GM12878 (cell line): ENCODE results near the gene CSNK1G1. TPM values are rescaled to one million over a fixed set of nuclear protein-coding genes. Genes with fewer than 3 reads are reported as not detected.

Source experiments
- BMI1 ChIP-seq: fragments of 450-650 bp; IDR thresholded peaks from 2 replicates; pipeline ENCODE4 v1.6.1; 2016; ENCODE audit warnings: mild to moderate bottlenecking, moderate library complexity, borderline replicate concordance
- CREB1 ChIP-seq: IDR thresholded peaks from 2 replicates; pipeline ENCODE4 v1.6.1; 2012; ENCODE audit warnings: low read depth, mild to moderate bottlenecking, inconsistent platforms
- CREM ChIP-seq: IDR thresholded peaks from 2 replicates; pipeline ENCODE4 v1.6.1; 2014; ENCODE audit warnings: antibody characterized with exemption, low read depth
- DPF2 ChIP-seq: fragments of 450-650 bp; IDR thresholded peaks from 2 replicates; pipeline ENCODE4 v1.6.1; 2017; ENCODE audit warnings: mild to moderate bottlenecking
- GATAD2B ChIP-seq: fragments of 450-650 bp; conservative IDR thresholded peaks from 2 replicates; pipeline ENCODE4 v1.6.1; 2017; ENCODE audit warnings: low read depth, mild to moderate bottlenecking, moderate library complexity
- HDGF ChIP-seq: fragments of 450-650 bp; IDR thresholded peaks from 2 replicates; pipeline ENCODE4 v1.6.1; 2016; ENCODE audit warnings: antibody characterized with exemption
- IKZF2 ChIP-seq, 2 experiments: fragments of 450-650 bp; IDR thresholded peaks; 2 replicates each; pipeline ENCODE4 v1.6.1; 2017; ENCODE audit warnings: mild to moderate bottlenecking in 2 of 2, moderate library complexity in 2 of 2
- MEF2A ChIP-seq: IDR thresholded peaks from 2 replicates; pipeline ENCODE4 v1.6.1; 2011; ENCODE audit warnings: low read depth, mild to moderate bottlenecking, low read length, moderate library complexity; ENCODE audit not compliant: insufficient read depth
- MYC ChIP-seq: IDR thresholded peaks from 2 replicates; pipeline ENCODE4 v1.6.1; 2011; ENCODE audit warnings: mild to moderate bottlenecking, low read length, moderate library complexity, inconsistent platforms; ENCODE audit not compliant: insufficient read depth, insufficient replicate concordance, insufficient read length, severe bottlenecking
- NFIC ChIP-seq: IDR thresholded peaks from 2 replicates; pipeline ENCODE4 v1.6.1; 2012; ENCODE audit warnings: low read depth, mild to moderate bottlenecking, inconsistent platforms, low read length, moderate library complexity
- NR2C2 ChIP-seq: IDR thresholded peaks from 2 replicates; pipeline ENCODE4 v1.6.1; 2011; ENCODE audit warnings: borderline replicate concordance, low read depth; ENCODE audit not compliant: control insufficient read depth, insufficient read length
- POLR2A ChIP-seq: IDR thresholded peaks from 2 replicates; pipeline ENCODE4 v1.6.1; 2011; ENCODE audit warnings: low read depth, mild to moderate bottlenecking, low read length
- RCOR1 ChIP-seq: conservative IDR thresholded peaks from 2 replicates; pipeline ENCODE4 v1.6.1; 2012; ENCODE audit warnings: low read depth, low read length, improper control_type of control experiment
- SIX5 ChIP-seq: IDR thresholded peaks from 2 replicates; pipeline ENCODE4 v1.6.1; 2011; ENCODE audit warnings: mild to moderate bottlenecking, low read depth, low read length, moderate library complexity; ENCODE audit not compliant: severe bottlenecking
- SMAD5 ChIP-seq: IDR thresholded peaks from 2 replicates; pipeline ENCODE4 v1.6.1; 2016; ENCODE audit warnings: antibody characterized with exemption, low read depth
- SUPT20H ChIP-seq: IDR thresholded peaks from 2 replicates; pipeline ENCODE4 v1.6.1; 2011; ENCODE audit warnings: low read depth, mild to moderate bottlenecking, low read length, moderate library complexity, borderline replicate concordance; ENCODE audit not compliant: control insufficient read depth
- TCF7 ChIP-seq: IDR thresholded peaks from 2 replicates; pipeline ENCODE4 v1.6.1; 2014; ENCODE audit warnings: antibody characterized with exemption, borderline replicate concordance
- ZNF24 ChIP-seq: fragments of 450-650 bp; IDR thresholded peaks from 2 replicates; pipeline ENCODE4 v1.6.1; 2017; ENCODE audit warnings: antibody characterized with exemption, mild to moderate bottlenecking
- ZZZ3 ChIP-seq: IDR thresholded peaks from 2 replicates; pipeline ENCODE4 v1.6.1; 2011; ENCODE audit warnings: low read depth; ENCODE audit not compliant: control insufficient read depth, insufficient read length
- polyA plus RNA-seq, 11 experiments: library from polyadenylated mRNA; depleted of rRNA in 4 of 11; unstranded in 6 of 11; stranded (reverse) in 5 of 11; fragments of >200 nt; fragmentation: Nextera tagmentation in 4 of 11; fragmentation: Illumina TruSeq in 1 of 11; extraction: Ambion mirVana in 4 of 11; extraction: Trizol in 1 of 11; gene quantifications; 1 replicate in 1 of 11; 2 replicates in 10 of 11; pipeline versions ENCODE4 v1.2.1 to v1.2.3, GENCODE V29; 2011 to 2016; ENCODE audit warnings: inconsistent platforms in 2 of 11, missing spikeins in 2 of 11, low read depth in 1 of 11
- total RNA-seq, 4 experiments: library from RNA; depleted of rRNA in 3 of 4; stranded (reverse); fragments of >200 nt in 3 of 4; fragmentation: Illumina TruSeq in 1 of 4; extraction: Trizol in 1 of 4; gene quantifications; 2 replicates each; pipeline versions ENCODE4 v1.2.1 to v1.2.3, GENCODE V29; 2013 to 2021
- TF ChIP-seq, protein P1 (sequence below): IDR thresholded peaks from 2 replicates; pipeline ENCODE4 v1.6.1; 2012; ENCODE audit warnings: low read depth, low read length, improper control_type of control experiment
- TF ChIP-seq, protein P2 (sequence below): fragments of 150-350 bp; IDR thresholded peaks from 2 replicates; pipeline ENCODE4 v1.6.1; 2016; ENCODE audit warnings: low read depth, low read length
- TF ChIP-seq, protein P3 (sequence below): fragments of 450-650 bp; formaldehyde crosslinking; IDR thresholded peaks from 2 replicates; pipeline ENCODE4 v1.4.0; 2022; ENCODE audit warnings: mild to moderate bottlenecking, moderate library complexity

The CSNK1G1 gene
- total and polyA plus RNA-seq, 10 of the 15 experiments (the other 5 are each of a cell fraction or from before 2014, with no cell fraction given): 6.1 to 23.4 (median 15.3) TPM

DNA sequence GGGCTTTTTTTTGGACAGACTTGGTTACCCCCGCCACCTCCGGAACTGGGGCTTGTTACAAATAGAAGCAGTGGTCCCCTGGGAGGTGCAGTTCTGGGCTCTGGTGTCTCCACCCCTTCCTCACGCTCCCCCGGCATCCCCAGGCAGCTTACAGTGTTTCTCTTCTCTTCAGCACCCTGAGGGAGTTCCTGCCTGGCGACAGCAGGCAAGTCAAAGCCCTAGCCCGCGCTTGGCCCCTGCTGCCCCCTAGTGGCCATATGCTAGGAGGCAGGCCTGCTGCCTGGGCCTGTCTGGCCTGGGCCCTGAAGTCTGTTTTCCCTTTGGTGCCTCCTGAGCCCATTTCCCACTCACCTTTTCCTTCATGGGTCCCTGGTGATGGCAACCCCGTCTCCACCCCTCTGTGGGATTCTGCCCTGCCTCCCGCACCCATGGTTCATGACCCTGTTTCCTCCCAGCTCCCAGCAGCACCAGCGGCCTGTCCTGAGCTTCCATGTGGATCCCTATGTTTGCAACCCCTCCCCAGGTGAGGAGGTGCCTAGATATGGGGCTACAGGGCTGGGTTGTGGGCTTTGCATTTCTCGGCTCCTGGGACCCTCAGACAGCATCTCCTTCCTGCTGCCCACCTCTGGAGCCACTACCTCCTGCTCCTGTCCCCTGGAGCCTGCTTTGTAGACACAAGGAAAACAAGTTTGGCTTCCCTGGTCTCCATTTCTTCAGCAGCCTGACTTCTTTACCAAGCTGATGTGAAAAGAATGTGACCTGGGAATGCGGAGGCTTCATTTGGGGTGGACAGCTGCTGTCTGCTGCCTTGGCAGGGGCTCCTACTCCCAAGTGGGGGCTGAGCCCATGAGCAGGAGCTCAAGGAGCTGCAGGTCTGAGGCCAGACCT is 202.2 kb downstream of the CSNK1G1 start (continued):
- no peak for TF ChIP-seq ZZZ3
- TF ChIP-seq MYC: no peak
- TF ChIP-seq IKZF2 (IDR thresholded peaks at IDR 0.05): no peak; a peak in 1 of 4 replicates
- TF ChIP-seq SIX5: no peak
- no peak for TF ChIP-seq ZNF24
- TF ChIP-seq GATAD2B: 0 out of 2 replicates have a peak, but pooled peaks have one; percentile 29
- TF ChIP-seq MEF2A: peak; percentile 22; the same call in 1 of the 2 replicates
- TF ChIP-seq CREM: peak; percentile 21; the same call in 1 of the 2 replicates
- TF ChIP-seq POLR2A: peak; percentile 78
- no peak for TF ChIP-seq TCF7
- no peak for TF ChIP-seq NR2C2
- TF ChIP-seq RCOR1: 0 out of 2 replicates have a peak, but pooled peaks have one; percentile 33
- TF ChIP-seq, protein P1, sequence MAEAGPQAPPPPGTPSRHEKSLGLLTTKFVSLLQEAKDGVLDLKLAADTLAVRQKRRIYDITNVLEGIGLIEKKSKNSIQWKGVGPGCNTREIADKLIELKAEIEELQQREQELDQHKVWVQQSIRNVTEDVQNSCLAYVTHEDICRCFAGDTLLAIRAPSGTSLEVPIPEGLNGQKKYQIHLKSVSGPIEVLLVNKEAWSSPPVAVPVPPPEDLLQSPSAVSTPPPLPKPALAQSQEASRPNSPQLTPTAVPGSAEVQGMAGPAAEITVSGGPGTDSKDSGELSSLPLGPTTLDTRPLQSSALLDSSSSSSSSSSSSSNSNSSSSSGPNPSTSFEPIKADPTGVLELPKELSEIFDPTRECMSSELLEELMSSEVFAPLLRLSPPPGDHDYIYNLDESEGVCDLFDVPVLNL: 0 out of 2 replicates have a peak, but pooled peaks have one; percentile 33
- TF ChIP-seq SUPT20H: no peak
- TF ChIP-seq CREB1: 0 out of 2 replicates have a peak, but pooled peaks have one; percentile 33
- TF ChIP-seq, protein P2, sequence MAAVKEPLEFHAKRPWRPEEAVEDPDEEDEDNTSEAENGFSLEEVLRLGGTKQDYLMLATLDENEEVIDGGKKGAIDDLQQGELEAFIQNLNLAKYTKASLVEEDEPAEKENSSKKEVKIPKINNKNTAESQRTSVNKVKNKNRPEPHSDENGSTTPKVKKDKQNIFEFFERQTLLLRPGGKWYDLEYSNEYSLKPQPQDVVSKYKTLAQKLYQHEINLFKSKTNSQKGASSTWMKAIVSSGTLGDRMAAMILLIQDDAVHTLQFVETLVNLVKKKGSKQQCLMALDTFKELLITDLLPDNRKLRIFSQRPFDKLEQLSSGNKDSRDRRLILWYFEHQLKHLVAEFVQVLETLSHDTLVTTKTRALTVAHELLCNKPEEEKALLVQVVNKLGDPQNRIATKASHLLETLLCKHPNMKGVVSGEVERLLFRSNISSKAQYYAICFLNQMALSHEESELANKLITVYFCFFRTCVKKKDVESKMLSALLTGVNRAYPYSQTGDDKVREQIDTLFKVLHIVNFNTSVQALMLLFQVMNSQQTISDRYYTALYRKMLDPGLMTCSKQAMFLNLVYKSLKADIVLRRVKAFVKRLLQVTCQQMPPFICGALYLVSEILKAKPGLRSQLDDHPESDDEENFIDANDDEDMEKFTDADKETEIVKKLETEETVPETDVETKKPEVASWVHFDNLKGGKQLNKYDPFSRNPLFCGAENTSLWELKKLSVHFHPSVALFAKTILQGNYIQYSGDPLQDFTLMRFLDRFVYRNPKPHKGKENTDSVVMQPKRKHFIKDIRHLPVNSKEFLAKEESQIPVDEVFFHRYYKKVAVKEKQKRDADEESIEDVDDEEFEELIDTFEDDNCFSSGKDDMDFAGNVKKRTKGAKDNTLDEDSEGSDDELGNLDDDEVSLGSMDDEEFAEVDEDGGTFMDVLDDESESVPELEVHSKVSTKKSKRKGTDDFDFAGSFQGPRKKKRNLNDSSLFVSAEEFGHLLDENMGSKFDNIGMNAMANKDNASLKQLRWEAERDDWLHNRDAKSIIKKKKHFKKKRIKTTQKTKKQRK: no peak; the same call in 1 of the 2 replicates
- TF ChIP-seq BMI1: no peak
- peak; percentile 14; the same call in 1 of the 2 replicates for TF ChIP-seq DPF2
- TF ChIP-seq, protein P3, sequence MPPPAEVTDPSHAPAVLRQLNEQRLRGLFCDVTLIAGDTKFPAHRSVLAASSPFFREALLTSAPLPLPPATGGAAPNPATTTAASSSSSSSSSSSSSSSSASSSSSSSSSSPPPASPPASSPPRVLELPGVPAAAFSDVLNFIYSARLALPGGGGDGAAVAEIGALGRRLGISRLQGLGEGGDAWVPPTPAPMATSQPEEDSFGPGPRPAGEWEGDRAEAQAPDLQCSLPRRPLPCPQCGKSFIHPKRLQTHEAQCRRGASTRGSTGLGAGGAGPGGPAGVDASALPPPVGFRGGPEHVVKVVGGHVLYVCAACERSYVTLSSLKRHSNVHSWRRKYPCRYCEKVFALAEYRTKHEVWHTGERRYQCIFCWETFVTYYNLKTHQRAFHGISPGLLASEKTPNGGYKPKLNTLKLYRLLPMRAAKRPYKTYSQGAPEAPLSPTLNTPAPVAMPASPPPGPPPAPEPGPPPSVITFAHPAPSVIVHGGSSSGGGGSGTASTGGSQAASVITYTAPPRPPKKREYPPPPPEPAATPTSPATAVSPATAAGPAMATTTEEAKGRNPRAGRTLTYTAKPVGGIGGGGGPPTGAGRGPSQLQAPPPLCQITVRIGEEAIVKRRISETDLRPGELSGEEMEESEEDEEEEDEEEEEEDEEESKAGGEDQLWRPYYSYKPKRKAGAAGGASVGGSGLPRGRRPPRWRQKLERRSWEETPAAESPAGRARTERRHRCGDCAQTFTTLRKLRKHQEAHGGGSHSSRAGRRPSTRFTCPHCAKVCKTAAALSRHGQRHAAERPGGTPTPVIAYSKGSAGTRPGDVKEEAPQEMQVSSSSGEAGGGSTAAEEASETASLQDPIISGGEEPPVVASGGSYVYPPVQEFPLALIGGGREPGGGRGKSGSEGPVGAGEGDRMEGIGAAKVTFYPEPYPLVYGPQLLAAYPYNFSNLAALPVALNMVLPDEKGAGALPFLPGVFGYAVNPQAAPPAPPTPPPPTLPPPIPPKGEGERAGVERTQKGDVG (CRISPR knock-in tag): no peak
- TF ChIP-seq HDGF: peak; percentile 68; the same call in 1 of the 2 replicates
- no peak; the same call in 1 of the 2 replicates for TF ChIP-seq NFIC
- peak; percentile 38; the same call in 1 of the 2 replicates for TF ChIP-seq SMAD5
